Measurements from ENCODE around the gene SUGCT. TPM values are rescaled to one million over a fixed set of nuclear protein-coding genes. Genes with fewer than 3 reads are reported as not detected.

SUGCT gene
- total RNA-seq, 1 experiment from 2014 or later: 9.9 TPM

- Mint-ChIP-seq H3K27me3 (ENCODE audit: insufficient read depth, unreplicated experiment) (peaks cover 7% of the 10 kb centered on the region), H3K9me3 (ENCODE audit: unreplicated experiment) (peaks cover 14% of the 10 kb centered on the region), H3K4me3 (ENCODE audit: unreplicated experiment) (no peak overlapping the region), H3K4me1 (ENCODE audit: low read depth, unreplicated experiment) (no peaks in the 10 kb centered on the region), H3K27ac (ENCODE audit: unreplicated experiment) (no peak overlapping the region), H3K36me3 (ENCODE audit: insufficient read depth, unreplicated experiment) (no peaks in the 10 kb centered on the region)
- ChIA-PET POLR2A (no interaction called here), CTCF (no interaction called here)
- Histone ChIP-seq H3K4me1 (no peaks in the 10 kb centered on the region), H3K27me3 (replicated peaks; ENCODE audit: control insufficient read depth, insufficient read depth, low read length) (no peaks in the 10 kb centered on the region), H3K4me3 (ENCODE audit: low read depth, low read length) (no peak overlapping the region), H3K36me3 (ENCODE audit: control insufficient read depth, insufficient read depth, low read length) (no peaks in the 10 kb centered on the region), H3K9me3 (no peaks in the 10 kb centered on the region)
- BruUV-seq (replicated peaks): no TSS peak
- no peak for DNase-seq
- no peak for TF ChIP-seq CTCF (IDR thresholded peaks at IDR 0.05; ENCODE audit: insufficient read depth in 1 of 2, low read depth in 1 of 2, low read length in 1 of 2, severe bottlenecking in 1 of 2, unreplicated experiment in 1 of 2)
- intact Hi-C loops (cut with micrococcal nuclease; ENCODE audit: unreplicated experiment): no loop called here
These were observed 520.6 kb downstream of the SUGCT start for GRCh38 chr7:40655426-40655825.

- Mint-ChIP-seq H3K27me3 (ENCODE audit: insufficient read depth, unreplicated experiment) (peaks cover 7% of the 10 kb centered on the region), H3K36me3 (ENCODE audit: insufficient read depth, unreplicated experiment) (no peaks in the 10 kb centered on the region), H3K27ac (ENCODE audit: unreplicated experiment) (no peak overlapping the region), H3K4me3 (ENCODE audit: unreplicated experiment) (no peak overlapping the region), H3K9me3 (ENCODE audit: unreplicated experiment) (peaks cover 7% of the 10 kb centered on the region), H3K4me1 (ENCODE audit: low read depth, unreplicated experiment) (no peaks in the 10 kb centered on the region)
- CTCF ChIA-PET: no interaction called here
- H3K9me3 ChIP-seq: no peaks in the 10 kb centered on the region
- no peak for DNase-seq
- POLR2A ChIA-PET: no interaction called here
- no peaks in the 10 kb centered on the region for H3K27me3 ChIP-seq (replicated peaks; ENCODE audit: control insufficient read depth, insufficient read depth, low read length)
- intact Hi-C loops (cut with micrococcal nuclease; ENCODE audit: unreplicated experiment): no loop called here
- H3K4me1 ChIP-seq: no peaks in the 10 kb centered on the region
- BruUV-seq (replicated peaks): no TSS peak
- H3K36me3 ChIP-seq (ENCODE audit: control insufficient read depth, insufficient read depth, low read length): no peaks in the 10 kb centered on the region
- TF ChIP-seq CTCF (IDR thresholded peaks at IDR 0.05; ENCODE audit: insufficient read depth in 1 of 2, low read depth in 1 of 2, low read length in 1 of 2, severe bottlenecking in 1 of 2, unreplicated experiment in 1 of 2): no peak
- H3K4me3 ChIP-seq (ENCODE audit: low read depth, low read length): no peak overlapping the region
These were observed 521.5 kb downstream of the SUGCT start for GRCh38 chr7:40656349-40656748.

DNA sequence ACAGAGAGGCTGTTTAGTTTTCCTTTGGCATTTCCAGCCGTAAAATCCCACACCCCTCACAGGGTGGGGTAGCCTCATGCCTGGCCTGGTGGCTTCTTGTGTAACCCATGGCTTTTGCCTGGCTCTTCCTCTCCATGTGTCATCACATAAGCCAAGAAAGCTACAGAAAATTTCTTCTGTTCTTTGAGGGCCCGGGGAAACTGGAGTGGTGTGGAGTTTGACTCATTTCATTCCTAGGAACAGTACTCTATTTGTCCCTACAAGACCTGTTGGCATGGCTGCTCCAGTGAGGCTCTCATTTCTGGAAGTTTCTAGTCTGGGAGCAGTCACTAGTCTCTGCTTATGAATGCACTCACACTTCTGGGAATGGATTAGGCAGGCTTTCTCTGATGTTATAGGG, 523.9 kb downstream of the SUGCT start:
- TF ChIP-seq CTCF (IDR thresholded peaks at IDR 0.05; ENCODE audit: insufficient read depth in 1 of 2, low read depth in 1 of 2, low read length in 1 of 2, severe bottlenecking in 1 of 2, unreplicated experiment in 1 of 2): no peak
- no peaks in the 10 kb centered on the region for H3K27me3 Mint-ChIP-seq (ENCODE audit: insufficient read depth, unreplicated experiment)
- Histone ChIP-seq H3K27me3 (replicated peaks; ENCODE audit: control insufficient read depth, insufficient read depth, low read length) (no peaks in the 10 kb centered on the region), H3K36me3 (ENCODE audit: control insufficient read depth, insufficient read depth, low read length) (no peaks in the 10 kb centered on the region), H3K4me1 (no peaks in the 10 kb centered on the region), H3K9me3 (no peaks in the 10 kb centered on the region), H3K4me3 (ENCODE audit: low read depth, low read length) (no peak overlapping the region)
- BruUV-seq (replicated peaks): no TSS peak
- intact Hi-C loops (cut with micrococcal nuclease; ENCODE audit: unreplicated experiment): no loop called here
- no peaks in the 10 kb centered on the region for H3K4me1 Mint-ChIP-seq (ENCODE audit: low read depth, unreplicated experiment)
- no peak overlapping the region for H3K4me3 Mint-ChIP-seq (ENCODE audit: unreplicated experiment)
- no peak overlapping the region for H3K27ac Mint-ChIP-seq (ENCODE audit: unreplicated experiment)
- CTCF ChIA-PET: interaction anchor here (0.6 kb wide), 1 partner anchor 206 kb away, joined by 3 read pairs; no protein-coding TSS in a partner anchor
- no peaks in the 10 kb centered on the region for H3K36me3 Mint-ChIP-seq (ENCODE audit: insufficient read depth, unreplicated experiment)
- POLR2A ChIA-PET: no interaction called here
- no peaks in the 10 kb centered on the region for H3K9me3 Mint-ChIP-seq (ENCODE audit: unreplicated experiment)
- no peak for DNase-seq
